LNCAP (cell line): ENCODE measurements around the gene MC1R.

Experiments used
- CTCF ChIP-seq: fragments of 450-650 bp; IDR thresholded peaks from 2 replicates; pipeline ENCODE4 v1.5.1; 2017; ENCODE audit warnings: mild to moderate bottlenecking

Gene MC1R

GRCh38 chr16:89892055-89892630 is 26.5 kb upstream of the MC1R start:
- TF ChIP-seq CTCF, result no peak

- no peak for TF ChIP-seq CTCF
Measured at GRCh38 chr16:89892635-89893034, 26.0 kb upstream of the MC1R start.

- TF ChIP-seq CTCF, result no peak
Measured at GRCh38 chr16:89893642-89894548, 24.8 kb upstream of the MC1R start.

DNA sequence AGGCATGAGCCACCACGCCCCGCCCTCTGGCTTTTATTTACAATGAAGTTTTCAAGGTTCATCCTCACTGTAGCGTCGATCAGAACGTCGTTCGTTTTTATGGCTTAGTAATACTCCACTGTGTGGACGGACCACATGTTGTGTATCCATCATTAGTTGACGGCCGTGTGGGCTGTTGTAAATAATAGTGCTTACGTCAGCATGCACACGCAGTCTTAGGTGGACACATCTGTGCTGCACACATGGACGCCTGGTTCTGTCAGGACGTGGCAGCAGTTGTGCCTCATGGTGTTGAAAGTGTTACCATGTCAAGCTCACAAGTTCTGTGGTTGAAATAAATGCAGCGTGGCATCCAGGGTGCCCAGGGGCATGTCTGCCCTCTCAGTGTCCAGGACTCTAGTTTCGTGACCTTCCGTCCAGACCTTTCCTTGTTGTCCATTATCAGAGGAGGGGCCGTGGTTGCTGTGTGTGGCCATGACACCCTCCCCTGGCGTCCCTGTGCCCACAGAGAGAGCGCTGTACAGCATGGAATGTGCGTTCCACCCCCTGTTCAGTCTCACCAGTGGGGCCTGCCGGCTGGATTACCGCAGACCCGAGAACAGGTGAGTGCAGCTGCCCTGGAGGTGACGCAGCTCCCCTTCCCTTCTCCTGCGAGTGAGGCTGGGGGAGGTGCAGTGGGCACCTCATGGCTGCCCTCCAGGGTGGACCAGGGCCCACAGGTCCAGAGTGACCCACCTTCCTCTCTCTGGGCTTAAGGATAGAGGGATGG is 23.0 kb upstream of the MC1R start:
- no peak for TF ChIP-seq CTCF

- no peak for TF ChIP-seq CTCF
Measured at GRCh38 chr16:89897204-89897603, 21.5 kb upstream of the MC1R start.

DNA sequence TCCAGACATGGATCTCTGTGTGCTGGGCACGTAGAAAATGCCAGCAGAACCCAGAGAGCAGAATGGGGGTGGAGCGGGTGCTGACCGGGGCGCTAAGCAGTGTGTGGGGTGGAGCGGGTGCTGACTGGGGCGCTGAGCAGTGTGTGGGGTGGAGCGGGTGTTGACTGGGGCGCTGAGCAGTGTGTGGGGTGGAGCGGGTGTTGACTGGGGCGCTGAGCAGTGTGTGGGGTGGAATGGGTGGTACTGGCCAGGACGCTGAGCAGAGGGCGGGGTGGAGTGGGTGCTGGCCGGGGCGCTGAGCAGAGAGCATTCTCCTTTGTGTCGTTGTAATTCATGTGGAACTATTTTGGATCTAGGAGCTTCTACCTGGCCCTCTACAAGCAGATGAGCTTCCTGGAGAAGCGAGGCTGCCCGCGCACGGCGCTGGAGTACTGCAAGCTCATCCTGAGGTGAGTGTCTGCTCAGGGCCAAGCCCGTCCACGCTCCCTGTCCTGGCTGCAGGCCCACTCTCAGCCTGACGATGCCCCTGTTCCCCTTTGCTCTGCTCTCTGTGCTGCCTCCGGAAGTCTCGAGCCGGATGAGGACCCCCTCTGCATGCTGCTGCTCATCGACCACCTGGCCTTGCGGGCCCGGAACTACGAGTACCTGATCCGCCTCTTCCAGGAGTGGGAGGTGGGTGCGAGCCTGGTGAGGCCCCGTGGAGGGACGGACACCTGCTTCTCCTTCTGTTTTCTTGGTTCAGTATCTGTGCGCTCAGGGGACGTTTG is 20.3 kb upstream of the MC1R start:
- no peak for TF ChIP-seq CTCF

- TF ChIP-seq CTCF, result no peak
Measured at GRCh38 chr16:89899879-89900481, 18.7 kb upstream of the MC1R start.
